GM23248 (cell line): ENCODE measurements around the gene MMP27. TPM values are rescaled to one million over a fixed set of nuclear protein-coding genes. Genes with fewer than 3 reads are reported as not detected.
"Not testable (repeated sequence)": the region's sequence is repeated elsewhere in the genome, so short reads cannot be mapped to it uniquely, and the experiment has no call there.

Source experiments
- DNase-seq: peaks from one replicate; pipeline ENCODE4 v3.0.0-alpha.2; 2015
- H2AFZ ChIP-seq: fragments of 200-600 bp; sonication (generic); 2 replicates; pipeline ENCODE4 v1.6.1; 2016; ENCODE audit warnings: antibody characterized with exemption
- H3F3A ChIP-seq: fragments of 200-600 bp; sonication (generic); 2 replicates; pipeline ENCODE4 v1.6.1; 2016; ENCODE audit warnings: mild to moderate bottlenecking, antibody characterized with exemption, mixed run types; ENCODE audit not compliant: insufficient read depth
- H3K27ac ChIP-seq: fragments of 200-600 bp; sonication (generic); 2 replicates; pipeline ENCODE4 v1.5.1; 2016; ENCODE audit warnings: mild to moderate bottlenecking
- H3K27me3 ChIP-seq: fragments of 200-600 bp; sonication (generic); replicated peaks from 2 replicates; pipeline ENCODE4 v1.6.1; 2016; ENCODE audit warnings: mild to moderate bottlenecking; ENCODE audit not compliant: insufficient read depth
- H3K36me3 ChIP-seq: fragments of 200-600 bp; sonication (generic); 2 replicates; pipeline ENCODE4 v1.6.1; 2016; ENCODE audit warnings: low read depth, mild to moderate bottlenecking
- H3K4me1 ChIP-seq: fragments of 200-600 bp; sonication (generic); 2 replicates; pipeline ENCODE4 v1.6.1; 2016; ENCODE audit warnings: mild to moderate bottlenecking; ENCODE audit not compliant: insufficient read depth
- H3K4me2 ChIP-seq: fragments of 200-600 bp; sonication (generic); one replicate; pipeline ENCODE4 v1.6.1; 2016; ENCODE audit warnings: mild to moderate bottlenecking; ENCODE audit not compliant: unreplicated experiment
- H3K4me3 ChIP-seq: fragments of 200-600 bp; sonication (generic); 2 replicates; pipeline ENCODE4 v1.5.1; 2016; ENCODE audit warnings: mild to moderate bottlenecking
- H3K79me2 ChIP-seq: fragments of 200-600 bp; sonication (generic); 2 replicates; pipeline ENCODE4 v1.6.1; 2016; ENCODE audit warnings: mild to moderate bottlenecking; ENCODE audit not compliant: insufficient read depth
- H3K9ac ChIP-seq: fragments of 200-600 bp; sonication (generic); 2 replicates; pipeline ENCODE4 v1.6.1; 2016; ENCODE audit warnings: mild to moderate bottlenecking
- H3K9me2 ChIP-seq: fragments of 200-600 bp; sonication (generic); 2 replicates; pipeline ENCODE4 v1.6.1; 2016; ENCODE audit warnings: mixed run types, mild to moderate bottlenecking, moderate library complexity; ENCODE audit not compliant: insufficient read depth
- H3K9me3 ChIP-seq: fragments of 200-600 bp; sonication (generic); one replicate; pipeline ENCODE4 v1.6.1; 2017; ENCODE audit warnings: low read depth
- H4K20me1 ChIP-seq: fragments of 200-600 bp; sonication (generic); 2 replicates; pipeline ENCODE4 v1.6.0; 2016; ENCODE audit not compliant: insufficient read depth
- EZH2 ChIP-seq: fragments of 200-600 bp; sonication (generic); IDR thresholded peaks from 2 replicates; pipeline ENCODE4 v1.6.1; 2018; ENCODE audit warnings: antibody characterized with exemption, mild to moderate bottlenecking; ENCODE audit not compliant: insufficient read depth, poor library complexity, severe bottlenecking
- EZH2phosphoT487 ChIP-seq: fragments of 200-600 bp; sonication (generic); IDR thresholded peaks from 2 replicates; pipeline ENCODE4 v1.6.1; 2018; ENCODE audit warnings: antibody characterized with exemption, moderate library complexity, mild to moderate bottlenecking, low read depth; ENCODE audit not compliant: insufficient read depth
- WGBS, 2 experiments: methylation state at CpG; one replicate each; pipeline ENCODE4 v1.1.6; 2015 to 2017; ENCODE audit warnings: low lambda C conversion rate in 2 of 2, low coverage in 1 of 2; ENCODE audit errors: missing lambda C conversion rate in 2 of 2; 5-methylcytosine and 5-hydroxymethylcytosine counted together
- in situ Hi-C: fragments of 300-500 bp; cut with MboI; formaldehyde crosslinking; loops from 2 replicates; pipeline ENCODE4 v1.15.0; 2020
- polyA plus RNA-seq: library from polyadenylated mRNA; unstranded; fragments of >200 nt; fragmentation: Nextera tagmentation; extraction: Ambion mirVana; gene quantifications from 2 replicates; pipeline ENCODE4 v1.2.1, GENCODE V29; 2016
- total RNA-seq: library from RNA; depleted of rRNA; stranded (reverse); fragments of >200 nt; shearing (Covaris generic); gene quantifications from 2 replicates; pipeline ENCODE4 v1.2.3, GENCODE V29; 2014; rRNA removed

MMP27 gene
- total RNA-seq (not detected in 2 replicates), polyA plus RNA-seq (0.09 TPM in 1 of 2 replicates, not detected in the other)

DNA sequence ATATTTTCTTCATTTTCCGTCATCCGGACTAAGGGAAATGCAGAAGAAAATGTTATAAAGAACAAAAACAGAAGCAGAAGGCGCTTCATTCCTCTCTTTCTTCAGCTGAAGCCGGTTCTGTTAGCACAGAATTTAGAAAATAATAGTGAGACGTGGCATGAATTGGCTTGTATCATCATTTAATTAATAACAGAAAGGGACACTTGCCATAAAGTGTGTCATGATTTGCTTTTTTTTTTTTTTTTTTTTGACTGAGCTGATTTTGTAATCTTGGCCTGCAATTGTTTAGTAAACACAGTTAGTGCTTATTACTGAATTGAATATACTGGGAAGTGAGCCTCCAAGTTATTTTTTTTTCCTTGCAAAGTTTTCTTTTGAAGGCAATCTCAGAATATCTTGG lies at the start of gene MMP27:
Gene MMP27 (minus strand): TSS at position 144 of the 400 bp plus-strand sequence. CDS start 55 bp downstream, at position 89.
- 12 to 14% methylated on average over 5 of the region's 5 CpGs for WGBS, 2 experiments
- H2AFZ ChIP-seq, result peak within 1 kb of the TSS; percentile 54
- H3K9ac ChIP-seq, result peak within 1 kb of the TSS; percentile 31
- peak within 1 kb of the TSS; percentile 77 for H3K4me2 ChIP-seq
- H4K20me1 ChIP-seq, result no peaks in the 10 kb centered on the region
- DNase-seq, result peak; percentile 58
- H3K9me3 ChIP-seq, result no peaks in the 10 kb centered on the region
- H3K9me2 ChIP-seq, result no peaks in the 10 kb centered on the region
- in situ Hi-C loops, result no loop called here
- peak within 1 kb of the TSS; percentile 53 for H3K4me3 ChIP-seq
- TF ChIP-seq EZH2phosphoT487 (no peak), EZH2 (no peak)
- no peak within 1 kb of the TSS for H3K27ac ChIP-seq
- no peaks in the 10 kb centered on the region for H3K79me2 ChIP-seq
- H3K36me3 ChIP-seq, result no peaks in the 10 kb centered on the region
- H3F3A ChIP-seq, result no peaks in the 10 kb centered on the region
- H3K4me1 ChIP-seq, result peaks cover 8% of the 10 kb centered on the region; the same call in 1 of the 2 replicates
- H3K27me3 ChIP-seq, result no peaks in the 10 kb centered on the region

DNA sequence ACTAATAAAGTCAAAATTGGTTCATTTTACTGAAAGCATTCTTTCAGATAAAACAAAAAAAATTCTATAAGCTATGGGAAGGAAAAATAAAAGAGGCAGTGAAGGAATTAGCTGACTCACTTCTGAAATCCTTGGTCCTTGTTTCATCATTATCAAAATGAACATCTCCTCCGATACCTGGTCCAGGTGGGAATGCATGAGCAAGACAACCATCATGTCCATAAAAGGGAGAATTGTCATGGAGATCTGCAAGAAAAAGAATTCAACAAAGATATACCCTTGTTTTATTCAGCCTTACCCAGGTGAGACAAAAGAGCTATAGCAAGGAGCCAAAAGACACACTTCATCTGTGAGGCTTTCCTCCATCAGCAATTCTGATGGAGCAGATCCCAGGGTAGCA lies 47.7 kb upstream of the MMP27 start:
- no peak overlapping the region for H3K9ac ChIP-seq
- no peaks in the 10 kb centered on the region for H3K4me1 ChIP-seq
- no peaks in the 10 kb centered on the region for H3K36me3 ChIP-seq
- no peaks in the 10 kb centered on the region for H3K9me3 ChIP-seq
- H4K20me1 ChIP-seq, result no peaks in the 10 kb centered on the region
- whole genome bisulfite sequencing, 2 experiments, result 94 to 100% methylated on average over 1 of the region's 1 CpG
- no peak overlapping the region for H3K4me3 ChIP-seq
- no peaks in the 10 kb centered on the region for H3F3A ChIP-seq
- H3K27ac ChIP-seq, result no peak overlapping the region
- no peaks in the 10 kb centered on the region for H3K9me2 ChIP-seq
- no peak for TF ChIP-seq EZH2phosphoT487
- no peaks in the 10 kb centered on the region for H3K79me2 ChIP-seq
- no peak overlapping the region for H3K4me2 ChIP-seq
- DNase-seq, result no peak
- peaks cover 54% of the 10 kb centered on the region for H3K27me3 ChIP-seq
- H2AFZ ChIP-seq, result no peak overlapping the region
- in situ Hi-C loops, result no loop called here

DNA sequence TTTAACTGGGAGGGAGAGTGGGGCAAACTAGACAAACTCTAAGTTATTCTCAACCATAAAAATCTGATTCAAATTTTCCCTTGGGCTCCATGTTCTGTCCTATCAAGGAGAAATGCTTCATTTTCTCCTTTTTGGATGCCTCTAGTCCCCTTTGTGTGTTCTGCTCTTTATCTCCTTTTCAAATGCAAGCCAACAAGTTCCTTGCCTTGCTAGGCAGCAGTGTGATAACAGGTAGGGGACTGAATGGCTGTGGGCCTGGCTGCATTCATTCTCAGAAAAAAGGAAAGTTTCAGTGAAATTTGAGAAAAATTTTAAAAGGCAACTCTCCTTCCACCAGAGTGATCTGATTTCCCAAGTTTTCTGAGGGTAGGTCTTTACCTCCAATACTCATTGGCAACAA lies 46.1 kb upstream of the MMP27 start:
- Histone ChIP-seq H3K27ac (no peak overlapping the region), H4K20me1 (no peaks in the 10 kb centered on the region), H3K9me3 (no peaks in the 10 kb centered on the region), H3K4me2 (no peak overlapping the region), H3K27me3 (peaks cover 52% of the 10 kb centered on the region), H3K4me1 (no peaks in the 10 kb centered on the region), H3K4me3 (no peak overlapping the region), H3K79me2 (no peaks in the 10 kb centered on the region), H3K9ac (no peak overlapping the region), H3K36me3 (no peaks in the 10 kb centered on the region), H2AFZ (no peak overlapping the region), H3K9me2 (no peaks in the 10 kb centered on the region), H3F3A (no peaks in the 10 kb centered on the region)
- TF ChIP-seq EZH2phosphoT487, result no peak
- no peak for TF ChIP-seq EZH2
- no peak for DNase-seq
- in situ Hi-C loops, result no loop called here

DNA sequence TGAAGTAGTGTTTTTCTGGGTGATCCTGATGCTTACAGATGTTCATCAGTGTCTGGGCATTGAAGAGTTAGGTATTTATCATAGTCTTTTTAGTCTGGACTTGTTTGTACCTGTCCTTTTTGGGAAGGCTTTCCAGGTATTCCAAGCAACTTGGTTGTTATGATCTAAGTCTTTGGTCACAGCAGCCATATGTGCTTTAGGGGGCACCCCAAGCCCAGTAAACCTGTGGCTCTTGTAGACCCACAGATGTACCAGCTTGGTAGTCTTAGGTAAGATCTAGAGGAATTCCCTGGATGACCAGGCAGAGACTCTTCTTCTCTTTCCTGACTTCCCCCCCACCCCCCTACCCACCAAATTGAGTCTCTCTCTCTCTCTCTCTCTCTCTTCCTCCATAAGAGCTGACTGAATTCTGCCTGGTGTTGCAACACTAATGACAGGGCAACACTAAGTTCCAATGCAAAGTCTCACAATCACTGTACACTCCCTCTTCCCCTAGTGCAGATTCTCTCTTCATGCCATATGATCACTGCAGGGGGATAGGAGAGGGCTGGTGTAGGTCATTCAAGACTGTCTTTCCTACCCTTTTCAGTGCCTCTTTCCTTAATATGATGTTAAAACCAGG lies 43.6 kb upstream of the MMP27 start:
- Histone ChIP-seq H3K36me3 (no peaks in the 10 kb centered on the region), H3K4me3 (no peak overlapping the region)
- in situ Hi-C loops, result no loop called here

DNA sequence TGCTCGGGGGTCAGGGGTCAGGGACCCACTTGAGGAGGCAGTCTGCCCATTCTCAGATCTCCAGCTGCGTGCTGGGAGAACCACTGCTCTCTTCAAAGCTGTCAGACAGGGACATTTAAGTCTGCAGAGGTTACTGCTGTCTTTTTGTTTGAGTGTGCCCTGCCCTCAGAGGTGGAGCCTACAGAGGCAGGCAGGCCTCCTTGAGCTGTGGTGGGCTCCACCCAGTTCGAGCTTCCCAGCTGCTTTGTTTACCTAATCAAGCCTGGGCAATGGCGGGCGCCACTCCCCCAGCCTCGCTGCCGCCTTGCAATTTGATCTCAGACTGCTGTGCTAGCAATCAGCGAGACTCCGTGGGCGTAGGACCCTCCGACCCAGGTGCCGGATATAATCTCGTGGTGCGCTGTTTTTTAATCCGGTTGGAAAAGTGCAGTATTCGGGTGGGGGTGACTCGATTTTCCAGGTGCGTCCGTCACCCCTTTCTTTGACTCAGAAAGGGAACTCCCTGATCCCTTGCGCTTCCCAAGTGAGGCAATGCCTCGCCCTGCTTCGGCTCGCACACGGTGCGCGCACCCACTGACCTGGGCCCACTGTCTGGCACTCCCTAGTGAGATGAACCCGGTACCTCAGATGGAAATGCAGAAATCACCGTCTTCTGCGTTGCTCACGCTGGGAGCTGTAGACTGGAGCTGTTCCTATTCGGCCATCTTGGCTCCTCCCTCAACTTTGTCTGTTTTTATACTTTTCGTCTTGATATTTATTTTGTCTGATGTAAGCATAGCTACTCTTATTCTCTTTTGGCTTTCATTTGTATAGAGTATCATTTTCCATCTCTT lies 41.4 kb upstream of the MMP27 start:
- DNase-seq, H3K79me2 ChIP-seq, H3K9me2 ChIP-seq, H3F3A ChIP-seq, H3K36me3 ChIP-seq, in situ Hi-C loops, H3K27ac ChIP-seq, H3K9me3 ChIP-seq, H4K20me1 ChIP-seq, H3K9ac ChIP-seq, H3K4me1 ChIP-seq, H3K4me2 ChIP-seq: not testable (repeated sequence)
- peaks cover 27% of the 10 kb centered on the region for H3K27me3 ChIP-seq
- 51% methylated on average over 29 to 32 of the region's 32 CpGs for WGBS, 2 experiments
- 0 out of 2 replicates have a peak overlapping the region, but pooled peaks have one; percentile 2 for H2AFZ ChIP-seq
- H3K4me3 ChIP-seq, result peak overlapping the region; percentile 18; the same call in 1 of the 2 replicates

More for the DNA sequence above, 43.6 kb upstream of the MMP27 start:
- Histone ChIP-seq H3K9me2 (no peaks in the 10 kb centered on the region), H3K9me3 (no peaks in the 10 kb centered on the region), H3K27me3 (peaks cover 41% of the 10 kb centered on the region), H4K20me1 (no peaks in the 10 kb centered on the region), H3F3A (no peaks in the 10 kb centered on the region), H2AFZ (no peak overlapping the region), H3K4me2 (no peak overlapping the region), H3K4me1 (no peaks in the 10 kb centered on the region), H3K9ac (no peak overlapping the region), H3K27ac (no peak overlapping the region), H3K79me2 (no peaks in the 10 kb centered on the region)
- DNase-seq, result no peak
- TF ChIP-seq EZH2phosphoT487 (no peak), EZH2 (no peak)
